Measurements from ENCODE around the gene PHF21A. TPM values are rescaled to one million over a fixed set of nuclear protein-coding genes. Genes with fewer than 3 reads are reported as not detected.

PHF21A gene
- total RNA-seq, 2 donors from 2014 or later = 27.6 to 35.5 TPM

- H3K27ac ChIP-seq = no peak overlapping the region
- no peak for TF ChIP-seq CTCF (IDR thresholded peaks at IDR 0.05)
- H3K4me1 ChIP-seq = peaks cover 0 to 8% of the 10 kb centered on the region in 2 donors
- H3K27me3 ChIP-seq = no peaks in the 10 kb centered on the region
- DNase-seq (ENCODE audit: low spot score) = no peak
- no peaks in the 10 kb centered on the region for H3K9me3 ChIP-seq
- no peak overlapping the region for H3K4me3 ChIP-seq
- peaks cover 4% of the 10 kb centered on the region for H3K36me3 ChIP-seq
Measured at GRCh38 chr11:45887587-45887986, 233.7 kb downstream of the PHF21A start.

- DNase-seq (ENCODE audit: low spot score) = no peak
- H3K9me3 ChIP-seq = no peaks in the 10 kb centered on the region
- no peak overlapping the region for H3K27ac ChIP-seq
- no peak for TF ChIP-seq CTCF (IDR thresholded peaks at IDR 0.05)
- H3K27me3 ChIP-seq = no peaks in the 10 kb centered on the region
- peaks cover 10% of the 10 kb centered on the region for H3K36me3 ChIP-seq
- no peak overlapping the region for H3K4me3 ChIP-seq
- peaks cover 0 to 8% of the 10 kb centered on the region in 2 donors for H3K4me1 ChIP-seq
Measured at GRCh38 chr11:45886816-45887520, 234.3 kb downstream of the PHF21A start.

GRCh38 chr11:45885921-45886721 is 235.1 kb downstream of the PHF21A start:
- Histone ChIP-seq H3K27me3 (no peaks in the 10 kb centered on the region), H3K9me3 (no peaks in the 10 kb centered on the region), H3K36me3 (peaks cover 18% of the 10 kb centered on the region), H3K4me1 (peaks cover 0 to 14% of the 10 kb centered on the region in 2 donors), H3K27ac (no peak overlapping the region), H3K4me3 (peak overlapping the region; percentile 39 to 62)
- no peak for TF ChIP-seq CTCF (IDR thresholded peaks at IDR 0.05)
- no peak for DNase-seq (ENCODE audit: low spot score)

- H3K27ac ChIP-seq = no peak within 1 kb of the TSS
- no peaks in the 10 kb centered on the region for H3K9me3 ChIP-seq
- no peaks in the 10 kb centered on the region for H3K27me3 ChIP-seq
- peaks cover 0 to 14% of the 10 kb centered on the region in 2 donors for H3K4me1 ChIP-seq
- no peak for TF ChIP-seq CTCF (IDR thresholded peaks at IDR 0.05)
- peaks cover 26% of the 10 kb centered on the region for H3K36me3 ChIP-seq
- peak within 1 kb of the TSS; percentile 39 to 62 for H3K4me3 ChIP-seq
- no peak for DNase-seq (ENCODE audit: low spot score)
Measured at GRCh38 chr11:45885274-45885920, 235.9 kb downstream of the PHF21A start, which contains the start of gene MAPK8IP1. Gene MAPK8IP1, plus strand, starts transcription at chr11:45885651. Its CDS starts 170 bp downstream, at chr11:45885821.

- Histone ChIP-seq H3K27me3 (no peaks in the 10 kb centered on the region), H3K27ac (no peak overlapping the region), H3K4me1 (peaks cover 0 to 14% of the 10 kb centered on the region in 2 donors), H3K36me3 (peaks cover 33% of the 10 kb centered on the region), H3K9me3 (no peaks in the 10 kb centered on the region), H3K4me3 (no peak overlapping the region)
- DNase-seq (ENCODE audit: low spot score) = no peak
- TF ChIP-seq CTCF (IDR thresholded peaks at IDR 0.05) = no peak
Measured at GRCh38 chr11:45884596-45885185, 236.6 kb downstream of the PHF21A start.

Other genes with a start within 250 kb of the PHF21A start
- gene MAPK8IP1, start 235.8 kb downstream of the PHF21A start, total RNA-seq = 1 to 10 TPM; 7.3 to 8.9 TPM
- under 1 TPM; 0.55 to 0.82 TPM for gene FREY1, start 214.2 kb downstream of the PHF21A start, total RNA-seq
- 10 to 100 TPM; 12.9 to 17.4 TPM for gene PEX16, start 203.6 kb downstream of the PHF21A start, total RNA-seq
- under 1 TPM in 1 of 2 donors, not detected in 1; 0.51 TPM for gene LARGE2, start 198.8 kb downstream of the PHF21A start, total RNA-seq
- 10 to 100 TPM in 1 of 2 donors, 1 to 10 TPM in 1; 5.4 to 15.1 TPM for gene CREB3L1, start 156.2 kb upstream of the PHF21A start, total RNA-seq
- 100 to 1,000 TPM in 1 of 2 donors, 10 to 100 TPM in 1; 91.7 to 116 TPM for gene DGKZ, start 226.0 kb upstream of the PHF21A start, total RNA-seq

Measured in right atrium auricular region (tissue), 2 donors.